Gastroesophageal sphincter (tissue), 3 donors: ENCODE measurements around the gene MAN2A2.

Source experiments
- EP300 ChIP-seq: sonication (generic); formaldehyde crosslinking; IDR thresholded peaks from one replicate; pipeline ENCODE4 v1.6.1; 2017; ENCODE audit warnings: antibody characterized with exemption, mild to moderate bottlenecking
- POLR2A ChIP-seq, 2 donors: fragments of 450-650 bp; IDR thresholded peaks; one replicate each; pipeline ENCODE4 v1.6.1; 2017; ENCODE audit warnings: antibody characterized with exemption in 2 of 2, mild to moderate bottlenecking in 2 of 2, moderate library complexity in 1 of 2
- POLR2AphosphoS5 ChIP-seq: sonication (generic); formaldehyde crosslinking; IDR thresholded peaks from one replicate; pipeline ENCODE4 v1.6.1; 2017; ENCODE audit warnings: antibody characterized with exemption
- TF ChIP-seq, protein P1 (sequence below), 4 experiments: fragments of 200-600 bp in 2 of 4; fragments of 450-650 bp in 2 of 4; sonication (generic) in 1 of 4; IDR thresholded peaks; one replicate each; pipeline ENCODE4 v1.5.1; 2017 to 2019; ENCODE audit warnings: antibody characterized with exemption in 4 of 4, mild to moderate bottlenecking in 2 of 4, moderate library complexity in 2 of 4

- TF ChIP-seq, protein P1, sequence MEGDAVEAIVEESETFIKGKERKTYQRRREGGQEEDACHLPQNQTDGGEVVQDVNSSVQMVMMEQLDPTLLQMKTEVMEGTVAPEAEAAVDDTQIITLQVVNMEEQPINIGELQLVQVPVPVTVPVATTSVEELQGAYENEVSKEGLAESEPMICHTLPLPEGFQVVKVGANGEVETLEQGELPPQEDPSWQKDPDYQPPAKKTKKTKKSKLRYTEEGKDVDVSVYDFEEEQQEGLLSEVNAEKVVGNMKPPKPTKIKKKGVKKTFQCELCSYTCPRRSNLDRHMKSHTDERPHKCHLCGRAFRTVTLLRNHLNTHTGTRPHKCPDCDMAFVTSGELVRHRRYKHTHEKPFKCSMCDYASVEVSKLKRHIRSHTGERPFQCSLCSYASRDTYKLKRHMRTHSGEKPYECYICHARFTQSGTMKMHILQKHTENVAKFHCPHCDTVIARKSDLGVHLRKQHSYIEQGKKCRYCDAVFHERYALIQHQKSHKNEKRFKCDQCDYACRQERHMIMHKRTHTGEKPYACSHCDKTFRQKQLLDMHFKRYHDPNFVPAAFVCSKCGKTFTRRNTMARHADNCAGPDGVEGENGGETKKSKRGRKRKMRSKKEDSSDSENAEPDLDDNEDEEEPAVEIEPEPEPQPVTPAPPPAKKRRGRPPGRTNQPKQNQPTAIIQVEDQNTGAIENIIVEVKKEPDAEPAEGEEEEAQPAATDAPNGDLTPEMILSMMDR (IDR thresholded peaks at IDR 0.05), result no peak
- TF ChIP-seq EP300 (no peak), POLR2AphosphoS5 (no peak), POLR2A (IDR thresholded peaks at IDR 0.05) (no peak)
These were observed 13.4 kb downstream of the MAN2A2 start for GRCh38 chr15:90916461-90916860.
